GM21447 (cell line): ENCODE measurements around the gene RETREG2.

Experiments
- ATAC-seq: cut with Tn5 transposase; IDR thresholded peaks from one replicate; pipeline ENCODE4 v1.9.1; 2021; ENCODE audit not compliant: unreplicated experiment

Gene RETREG2

DNA sequence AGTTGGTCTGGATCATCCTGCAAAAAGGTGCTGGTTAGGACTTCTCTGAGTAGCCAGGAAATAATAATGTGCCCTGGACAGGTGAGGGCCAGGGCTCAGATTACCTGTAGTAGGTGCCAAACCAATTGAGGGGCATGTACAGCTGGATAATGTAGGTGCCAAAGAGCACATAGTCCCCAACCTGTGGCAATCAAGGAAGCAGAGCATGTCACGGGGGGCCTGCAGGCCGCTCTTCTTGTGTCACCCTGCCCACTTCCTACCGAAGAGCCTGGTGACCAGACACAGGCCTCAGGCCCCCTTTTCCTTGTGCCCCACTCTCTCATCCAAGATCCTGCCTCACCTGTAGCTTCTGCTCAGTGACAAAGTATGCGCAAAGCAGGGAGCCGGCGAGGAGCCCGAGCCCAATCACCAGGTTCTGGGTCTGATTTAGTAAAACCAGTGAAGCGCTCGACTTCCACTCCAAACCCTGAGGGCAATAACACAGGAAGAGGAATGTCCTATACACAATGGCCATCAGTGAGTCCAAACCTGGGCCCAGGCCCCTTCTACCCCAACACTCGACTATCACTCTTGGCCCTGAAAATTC lies 35.5 kb downstream of the RETREG2 start:
- ATAC-seq, result no peak

DNA sequence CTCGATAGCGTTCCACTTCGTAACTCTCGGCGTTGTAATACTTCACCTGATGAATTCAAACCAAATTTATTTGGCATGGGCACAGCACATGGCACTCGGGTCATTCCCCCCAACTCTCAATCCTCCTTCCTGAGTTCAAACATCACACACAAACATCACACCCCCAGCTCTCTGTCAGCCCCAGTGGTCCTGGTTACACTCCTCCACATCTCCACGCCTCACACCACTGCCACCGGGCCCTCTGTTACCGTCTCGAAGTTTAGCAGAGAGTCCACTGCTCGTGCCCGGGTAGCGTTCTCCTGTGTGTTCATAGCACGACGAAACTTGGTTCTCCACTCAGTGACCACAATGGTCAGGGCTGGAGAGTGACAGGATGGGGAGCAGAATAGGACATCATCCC lies 36.1 kb downstream of the RETREG2 start:
- no peak for ATAC-seq

DNA sequence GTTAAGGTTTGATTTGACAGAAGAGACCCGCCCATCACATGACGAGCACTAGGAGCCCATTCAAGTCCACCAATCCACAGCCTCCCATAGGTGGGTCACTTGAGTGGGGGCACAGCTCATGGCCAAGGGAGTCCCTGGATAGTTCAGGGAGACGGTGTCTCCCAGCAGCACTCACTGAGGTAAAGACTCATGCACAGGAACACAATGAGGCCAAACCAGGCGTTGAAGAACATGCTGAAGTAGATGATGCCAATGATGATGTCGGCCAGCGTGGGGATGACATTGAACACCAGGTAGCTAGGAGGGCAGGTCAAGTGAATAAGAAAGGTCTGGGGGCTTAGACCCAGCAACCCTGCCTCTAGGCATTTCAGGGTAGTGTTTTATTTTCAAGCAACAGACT lies 36.7 kb downstream of the RETREG2 start:
- no peak for ATAC-seq

DNA sequence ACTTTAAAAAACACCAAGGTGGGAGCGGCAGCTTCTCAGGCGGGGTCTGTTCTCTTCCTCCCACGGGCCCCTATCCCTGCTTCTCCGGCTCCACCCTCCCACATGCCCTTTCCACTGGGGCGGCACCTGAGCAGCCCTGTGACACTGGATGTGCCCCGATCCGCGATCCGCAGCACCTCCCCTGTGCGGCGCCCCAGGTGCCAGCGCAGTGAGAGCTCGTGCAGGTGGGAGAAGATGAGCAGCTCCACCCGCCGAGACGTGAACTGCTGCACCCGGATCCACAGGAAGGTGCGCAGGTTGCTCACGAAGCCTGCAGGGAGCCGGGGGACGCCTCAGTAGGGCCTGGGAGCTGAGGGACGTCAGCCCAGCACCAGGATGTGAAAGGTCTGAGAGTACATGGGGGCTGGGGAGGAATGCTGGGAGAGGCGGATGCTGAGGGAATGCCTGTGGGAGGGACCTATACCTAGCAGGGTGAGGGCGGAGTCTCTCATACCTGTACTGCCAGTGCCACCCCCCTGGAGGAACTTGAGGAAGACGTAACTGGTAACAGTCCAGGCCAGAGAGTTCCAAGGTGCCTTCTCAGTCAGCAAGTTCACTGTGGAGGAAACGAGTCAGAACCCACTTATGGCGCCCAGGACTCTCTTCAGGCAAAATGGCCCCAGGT lies 37.9 kb downstream of the RETREG2 start:
- ATAC-seq, result no peak

DNA sequence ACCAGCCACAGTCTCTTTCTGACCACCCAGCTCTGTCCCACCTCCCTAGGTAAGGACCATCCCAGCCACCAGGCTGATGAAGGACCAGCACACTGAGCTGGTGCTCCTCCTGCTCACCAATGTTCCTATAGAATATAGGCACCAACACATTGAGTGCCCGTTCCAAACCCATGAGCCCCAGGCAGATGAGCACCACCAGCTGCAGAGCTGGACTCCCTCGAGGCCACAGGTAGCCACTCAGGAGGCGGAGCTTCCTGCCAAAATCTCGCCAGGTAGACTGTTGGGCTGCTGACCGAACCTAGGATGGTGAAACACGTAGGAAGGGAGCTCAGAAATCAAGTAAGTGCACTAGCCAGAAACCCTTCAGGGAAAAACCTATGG lies 38.5 kb downstream of the RETREG2 start:
- ATAC-seq, result no peak

DNA sequence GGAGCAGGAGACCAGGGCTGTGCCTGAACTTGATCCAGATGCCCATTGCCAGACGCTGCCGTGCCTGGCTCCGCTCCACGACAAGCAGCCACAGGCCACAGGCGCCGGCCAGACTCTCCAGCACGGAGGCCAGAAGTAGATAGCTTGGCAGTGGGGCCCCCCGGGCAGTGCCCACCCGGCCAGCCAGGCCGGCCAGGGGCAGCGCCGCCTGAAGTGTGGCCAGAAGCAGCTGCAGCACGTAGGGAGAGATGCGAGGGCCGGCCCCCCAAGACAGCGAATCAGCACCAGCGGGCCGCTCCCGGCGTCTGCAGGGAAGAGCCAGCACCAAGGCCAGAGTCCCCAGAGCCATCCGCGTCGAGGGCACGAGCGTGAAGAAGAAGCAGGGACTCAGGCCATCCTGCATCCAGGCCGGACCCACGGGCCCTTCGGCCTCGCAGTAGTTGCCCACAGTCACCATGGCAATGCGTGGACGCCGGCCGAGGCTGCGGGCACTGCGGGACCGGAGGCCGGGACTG lies 40.2 kb downstream of the RETREG2 start:
- ATAC-seq, result peak; percentile 34

DNA sequence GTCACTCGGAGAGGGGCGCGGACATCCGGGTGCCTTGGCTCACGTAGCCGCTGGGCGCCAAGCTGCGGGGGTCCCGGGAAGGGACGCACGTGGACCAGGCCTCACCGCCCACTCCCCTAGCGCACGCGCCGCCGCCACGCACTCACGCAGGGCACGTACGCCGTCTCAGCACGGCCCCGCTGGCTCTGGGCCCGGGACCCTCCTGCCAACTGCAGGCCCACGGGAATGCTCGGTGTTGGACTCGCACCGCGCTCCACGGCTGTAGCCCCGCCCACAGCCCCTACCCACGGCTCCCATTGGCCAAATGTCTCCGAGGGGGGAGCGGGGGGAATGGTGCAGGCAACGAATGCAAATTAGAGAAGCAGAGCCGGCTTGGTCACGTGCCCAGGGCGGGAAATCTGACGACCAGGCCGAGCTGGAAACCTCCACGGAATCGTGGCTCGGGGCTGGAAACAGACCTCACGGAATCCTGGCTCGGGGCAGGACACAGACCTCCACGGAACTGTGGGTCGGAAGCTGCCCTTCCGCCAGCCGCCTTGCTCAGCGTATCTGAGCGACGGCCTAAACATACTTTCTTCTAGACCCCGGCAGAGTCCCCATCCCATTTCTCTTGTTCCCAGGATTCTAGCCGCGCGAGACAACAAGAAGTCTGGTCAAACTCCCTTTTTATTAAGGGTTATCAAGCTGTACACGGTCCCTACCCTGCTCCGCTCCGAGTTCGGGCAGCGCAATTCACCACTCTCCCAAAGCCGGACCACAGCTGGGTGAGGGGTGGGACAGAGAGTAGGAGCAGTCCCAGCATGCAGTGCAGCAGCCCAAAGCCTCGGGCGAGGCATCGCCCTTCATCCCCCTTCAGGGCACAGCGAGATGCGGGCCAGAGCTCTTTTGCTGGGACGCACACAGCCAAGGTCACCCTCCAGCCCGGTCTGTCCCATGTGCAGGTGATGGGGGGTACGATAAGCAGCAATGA lies 40.9 kb downstream of the RETREG2 start, which contains the start of gene ABCB6:
ABCB6 (minus strand) TSS at position 227 of the 970 bp plus-strand sequence. CDS start 285 bp downstream, outside the sequence.
- ATAC-seq, result peak; percentile 84

DNA sequence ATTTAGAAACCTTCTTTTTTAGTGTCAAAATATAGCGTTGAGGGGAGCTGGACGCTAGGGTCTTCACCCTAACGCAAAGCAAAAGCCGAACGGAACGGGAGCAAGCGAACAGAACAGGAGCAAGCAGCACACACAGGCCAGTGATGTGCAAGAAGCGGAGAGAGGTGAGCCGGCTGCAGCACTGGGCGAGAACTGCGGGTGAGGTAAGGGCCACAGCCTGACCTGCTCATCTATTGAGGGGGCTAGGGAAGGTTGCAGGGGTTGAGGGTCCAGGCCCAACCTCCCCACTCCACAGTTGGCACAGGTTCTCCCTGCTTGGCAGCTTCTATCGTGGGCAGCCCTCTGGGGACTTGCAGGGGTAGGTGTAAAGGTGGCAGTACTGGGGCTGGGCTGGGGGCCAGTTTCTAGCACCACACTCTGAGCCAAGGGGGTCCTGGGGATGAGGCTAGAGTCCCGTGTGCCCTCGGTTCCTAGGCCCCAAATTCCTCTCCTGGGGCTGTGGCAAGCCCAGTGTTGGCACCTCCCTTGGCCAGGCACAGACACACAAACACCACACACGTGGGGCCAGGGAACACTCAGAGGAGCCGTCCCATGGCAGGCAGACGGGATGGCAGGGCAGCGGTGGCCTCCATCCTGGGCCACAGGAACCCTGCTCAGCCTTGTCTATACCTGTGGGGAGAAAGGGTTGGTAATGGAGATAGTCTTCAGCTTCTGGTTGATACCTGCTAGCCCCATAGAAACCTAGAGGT lies 41.9 kb downstream of the RETREG2 start:
- no peak for ATAC-seq

DNA sequence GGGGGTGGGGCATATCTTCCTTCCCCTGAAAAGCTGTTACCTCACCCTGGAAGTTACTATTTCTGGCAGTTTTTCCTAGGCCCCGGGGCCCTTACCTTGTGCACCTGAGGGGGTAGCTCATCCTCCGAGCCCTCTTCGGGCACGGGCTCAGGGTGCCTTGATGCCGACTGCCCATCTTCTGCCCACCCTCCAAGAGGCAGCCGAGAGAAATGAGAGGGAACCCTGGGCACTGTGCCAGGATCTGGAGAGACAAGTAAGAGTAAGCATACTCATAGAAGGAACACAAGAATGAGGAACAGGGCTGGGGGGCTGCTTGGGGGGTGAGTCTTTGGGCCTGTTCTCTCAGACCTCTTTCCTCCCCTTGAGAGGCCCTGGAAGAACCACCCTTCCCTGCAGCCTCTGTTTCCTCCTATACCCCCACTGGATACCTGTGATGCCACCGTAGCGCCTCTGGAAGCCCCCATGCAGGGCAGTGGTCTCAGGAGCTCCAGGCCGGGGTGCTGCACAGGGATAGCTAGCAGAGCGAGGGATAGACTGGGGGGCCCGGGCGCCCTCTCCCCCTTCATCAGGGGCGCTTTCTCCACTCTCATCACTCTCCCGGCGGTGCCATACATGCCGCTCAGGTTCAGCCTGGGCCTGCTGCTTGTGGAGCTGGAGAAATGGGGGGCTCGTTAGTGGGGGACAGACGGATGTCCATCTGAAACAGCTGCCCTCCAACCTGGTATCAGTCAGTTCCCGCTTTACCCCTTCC lies 42.8 kb downstream of the RETREG2 start:
- no peak for ATAC-seq

DNA sequence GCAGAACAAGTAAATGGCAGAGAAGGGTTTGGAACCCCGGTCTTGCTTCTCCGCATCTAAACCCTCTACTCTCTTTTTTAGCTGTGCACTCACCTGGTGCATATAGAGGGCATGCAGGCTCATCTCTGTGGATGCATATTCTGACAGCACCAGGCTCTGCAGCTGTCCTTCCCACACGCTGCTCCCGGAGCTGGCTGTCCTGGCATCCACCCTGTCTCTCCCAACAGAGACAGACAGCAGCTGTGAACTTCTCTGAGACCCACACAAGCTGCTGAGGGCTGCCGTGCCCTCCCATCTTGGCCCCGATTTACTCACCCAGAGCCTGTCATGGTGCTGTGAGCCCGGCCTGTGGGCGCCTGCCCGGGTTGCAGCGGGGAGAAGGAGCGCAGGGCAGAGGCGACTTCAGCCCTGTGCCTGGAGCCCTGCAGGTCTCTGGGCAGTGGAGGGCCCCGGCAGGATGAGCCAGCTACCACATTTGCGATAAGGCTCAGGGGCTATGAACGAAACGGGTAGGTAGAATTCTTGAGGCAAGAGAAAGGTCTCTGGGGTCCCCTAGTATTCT lies 44.0 kb downstream of the RETREG2 start:
- no peak for ATAC-seq

DNA sequence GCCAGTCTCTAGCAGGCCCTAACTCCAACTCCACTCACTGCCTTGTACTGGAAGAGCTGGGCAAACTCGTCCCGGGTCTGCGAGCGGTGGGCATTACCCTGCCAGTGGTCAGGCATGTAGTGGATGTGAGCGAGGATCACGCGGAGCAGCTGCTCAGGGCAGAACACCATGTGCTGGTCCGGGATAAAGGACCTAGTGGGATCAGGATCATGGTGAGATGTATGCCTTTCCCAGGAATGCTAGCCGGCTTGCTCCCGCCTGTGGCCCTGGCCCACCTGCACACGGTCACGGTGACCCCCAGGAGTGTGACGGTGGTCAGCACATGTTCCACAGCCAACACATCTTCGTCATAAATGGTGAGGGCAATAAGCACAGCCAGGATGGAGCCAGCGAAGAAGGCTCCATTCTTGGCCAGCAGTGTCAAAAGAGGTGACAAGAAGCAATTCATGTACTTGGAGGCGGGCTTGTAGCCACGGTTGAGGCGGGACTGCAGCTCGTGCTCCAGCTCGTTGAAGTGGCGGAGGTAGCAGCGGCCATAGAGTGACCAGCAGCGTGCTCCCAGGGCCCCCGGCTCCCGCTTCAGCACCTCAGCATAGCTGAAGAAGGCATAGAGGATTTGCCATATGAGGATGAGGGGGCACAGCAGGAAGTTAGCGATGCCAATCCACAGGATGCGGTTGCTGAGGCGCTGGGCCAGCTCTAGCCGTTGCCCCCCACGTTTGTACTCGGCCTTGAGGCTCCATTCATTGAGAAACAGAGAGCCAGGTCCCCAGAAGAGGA lies 45.9 kb downstream of the RETREG2 start:
- ATAC-seq, result no peak

DNA sequence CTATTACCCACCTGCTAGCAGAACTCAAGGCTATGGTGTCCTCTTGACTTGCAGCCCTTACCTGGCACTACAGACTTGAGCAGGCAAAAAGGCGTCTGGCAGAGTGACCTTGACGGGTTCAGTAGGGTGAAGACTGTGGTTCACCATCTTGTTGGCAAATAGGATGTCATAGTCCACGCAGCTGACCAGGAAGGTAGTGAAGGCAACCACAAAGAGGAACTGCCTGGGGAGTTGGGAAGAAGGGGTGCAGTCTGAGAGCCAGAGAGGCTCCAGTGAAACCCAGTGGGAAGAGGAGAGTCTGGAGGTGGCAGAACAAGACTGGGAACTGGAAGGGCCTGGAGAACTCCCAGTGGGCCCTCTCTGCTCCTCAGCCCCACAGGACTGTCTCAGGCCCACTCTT lies 47.3 kb downstream of the RETREG2 start:
- ATAC-seq, result no peak

DNA sequence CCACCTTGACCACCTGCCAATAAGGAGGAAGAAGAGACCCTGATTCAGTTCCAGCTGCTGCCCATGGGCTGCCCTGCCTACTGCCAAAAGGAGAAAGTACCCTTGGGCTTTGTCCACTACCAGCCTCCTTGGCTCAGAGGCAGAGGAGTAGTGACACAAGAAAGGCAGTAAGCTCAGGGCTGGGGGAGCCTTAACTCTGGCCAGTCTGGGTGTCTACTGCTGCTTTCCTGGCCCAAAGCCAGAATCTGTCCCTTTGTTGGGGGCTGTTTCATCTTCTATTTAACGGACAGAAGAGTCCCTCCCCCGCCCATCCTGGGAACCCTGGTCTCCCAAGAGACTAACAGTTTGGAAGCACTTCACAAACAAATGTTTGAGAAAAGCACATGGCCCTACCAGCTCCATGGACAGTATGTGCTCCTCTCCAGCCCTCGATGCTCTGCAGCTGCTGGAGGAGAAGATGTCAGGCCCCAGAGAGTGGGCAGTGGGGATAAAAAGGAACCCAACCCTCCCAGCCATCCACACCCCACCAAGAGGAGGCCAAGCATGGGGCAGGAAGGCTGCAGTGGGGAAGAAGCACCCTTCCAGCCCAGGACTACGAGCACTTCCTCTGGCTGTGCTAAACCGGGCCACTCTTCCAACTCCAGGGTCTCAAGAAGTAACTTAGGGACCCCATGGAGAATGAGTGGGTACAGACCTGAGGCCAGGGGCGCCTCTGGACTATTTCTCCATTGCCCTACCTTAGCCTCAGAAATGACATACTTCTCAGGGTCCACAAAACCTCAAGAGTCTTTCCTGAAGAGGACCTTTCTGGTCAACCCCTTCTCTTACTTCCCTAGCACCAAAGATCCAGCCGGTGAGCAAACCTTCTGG lies 50.2 kb downstream of the RETREG2 start:
- ATAC-seq, result no peak

DNA sequence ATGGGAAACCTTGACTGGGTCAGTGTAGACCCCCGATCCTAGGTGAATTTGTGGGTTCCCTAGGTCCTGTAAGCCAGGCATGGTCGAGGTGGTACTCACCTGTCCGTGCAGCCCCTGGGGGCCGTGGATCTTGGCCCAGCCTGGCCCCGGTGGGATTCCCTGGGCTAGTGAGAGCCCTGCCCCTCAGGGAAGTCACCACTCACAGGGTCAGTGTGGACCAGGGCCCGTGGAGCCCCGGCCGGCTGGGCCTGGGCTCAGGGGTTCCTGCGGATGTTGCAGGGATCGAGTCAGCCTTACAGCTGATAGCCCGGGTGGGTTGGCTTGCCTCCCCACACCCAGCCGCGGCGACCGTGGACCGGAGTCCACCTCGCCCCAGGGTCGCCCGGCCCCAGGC lies 50.8 kb downstream of the RETREG2 start:
- peak; percentile 1 for ATAC-seq

DNA sequence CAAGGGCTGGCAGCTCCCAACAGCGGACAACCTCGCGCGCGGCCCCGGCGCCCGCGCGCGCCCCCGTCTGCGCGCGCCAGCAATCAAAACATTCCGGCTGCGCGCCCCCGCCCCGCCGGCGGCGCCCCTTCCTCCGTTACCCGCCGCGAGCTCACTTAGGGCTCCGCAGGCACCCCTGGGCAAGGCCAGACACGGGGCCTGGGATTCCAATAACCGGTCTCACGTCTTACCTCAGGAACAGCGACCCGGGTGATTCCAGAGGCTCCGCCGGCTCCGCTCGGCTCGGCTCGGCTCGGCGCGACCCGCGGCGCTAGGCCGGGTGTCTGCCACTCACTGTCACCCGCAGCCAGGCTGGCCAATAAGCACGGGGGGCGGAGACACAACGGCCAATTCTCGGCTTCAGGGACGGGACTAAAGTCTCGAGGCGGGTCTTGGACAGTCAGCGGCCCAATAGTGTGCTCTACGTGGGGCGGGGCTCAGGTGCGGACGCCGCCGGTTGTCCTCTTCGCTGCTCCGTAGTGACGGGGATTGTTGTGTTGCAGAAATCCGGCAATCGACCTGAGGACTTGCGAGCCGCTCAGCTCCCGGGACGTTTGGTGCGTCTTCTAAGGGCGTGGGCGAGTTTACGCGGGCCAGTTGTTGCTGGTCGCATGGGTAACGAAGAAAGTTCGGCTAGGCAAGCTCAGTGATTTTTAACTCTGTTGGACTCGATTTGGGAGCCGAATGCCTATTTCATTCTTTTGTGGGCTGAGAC lies 51.4 kb downstream of the RETREG2 start, which contains the start of the genes ANKZF1 and ATG9A:
ANKZF1 (plus strand) TSS at position 502 of the 754 bp plus-strand sequence. CDS start 452 bp downstream, outside the sequence.
ATG9A (minus strand) TSS at position 332 of the 754 bp plus-strand sequence. CDS start 1,612 bp downstream, outside the sequence.
- peak; percentile 98 for ATAC-seq

DNA sequence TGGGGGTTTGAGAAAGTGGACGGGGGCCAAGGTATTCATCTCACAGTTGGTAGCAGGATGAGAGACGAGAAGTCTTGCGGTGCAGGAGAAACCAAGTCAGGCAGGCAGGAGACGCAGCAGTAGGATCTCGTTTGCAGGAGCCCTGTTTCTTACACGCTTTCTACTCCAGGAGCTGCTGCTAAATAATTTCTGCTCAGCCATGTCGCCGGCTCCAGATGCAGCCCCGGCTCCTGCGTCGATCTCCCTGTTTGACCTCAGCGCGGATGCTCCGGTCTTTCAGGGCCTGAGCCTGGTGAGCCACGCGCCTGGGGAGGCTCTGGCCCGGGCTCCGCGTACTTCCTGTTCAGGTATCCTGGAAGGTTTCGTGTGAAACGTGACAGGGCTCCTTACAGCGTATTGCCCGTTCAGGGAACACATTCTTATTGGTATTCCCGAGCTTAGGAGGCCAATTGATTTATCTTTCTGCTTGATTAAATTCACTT lies 52.0 kb downstream of the RETREG2 start:
- no peak for ATAC-seq

DNA sequence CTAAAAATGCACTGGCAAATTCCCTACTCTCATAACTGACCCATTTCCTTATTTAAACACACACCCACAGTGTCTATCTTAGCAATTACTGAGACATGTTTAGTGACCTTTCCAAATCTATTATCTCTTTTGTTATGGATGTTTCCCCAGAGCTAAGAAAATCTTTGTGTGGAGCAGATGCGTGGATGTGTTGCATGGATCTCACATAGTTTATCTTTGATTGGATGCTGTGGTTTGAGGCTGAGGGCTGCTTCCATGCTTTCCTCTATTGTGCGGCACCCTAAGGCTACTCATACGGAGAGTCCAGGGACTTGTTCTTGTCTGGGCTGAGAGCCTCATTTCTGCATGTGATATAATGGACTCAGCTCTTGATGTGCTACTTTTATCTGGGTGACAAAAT lies 56.3 kb downstream of the RETREG2 start:
- ATAC-seq, result no peak
